ENCODE results near the gene RAP2B. TPM values are rescaled to one million over a fixed set of nuclear protein-coding genes. Genes with fewer than 3 reads are reported as not detected.
A peak's percentile ranks its signal among the peaks of the same experiment; 100 is the strongest.

Gene RAP2B
- total RNA-seq, 1 experiment from 2014 or later = 65.7 TPM

GRCh38 chr3:153161138-153161713 lies 800 bp upstream of the RAP2B start:
- peaks cover 79% of the 10 kb centered on the region for H3K36me3 Mint-ChIP-seq (ENCODE audit: insufficient read depth, unreplicated experiment)
- CTCF ChIA-PET = interaction anchor here (0.5 to 4.2 kb wide), 28 partner anchors 11 to 608 kb away, joined by 3 to 34 read pairs (median 4); no protein-coding TSS in a partner anchor
- BruUV-seq (replicated peaks) = no TSS peak
- intact Hi-C loops (cut with micrococcal nuclease; ENCODE audit: unreplicated experiment) = loop anchor here (1.0 to 5.0 kb wide), 5 partner anchors 110 to 606 kb away; no protein-coding TSS in a partner anchor
- H3K4me1 Mint-ChIP-seq (ENCODE audit: low read depth, unreplicated experiment) = peaks cover 52% of the 10 kb centered on the region
- no peak for TF ChIP-seq CTCF (IDR thresholded peaks at IDR 0.05; ENCODE audit: unreplicated experiment)
- H3K9me3 Mint-ChIP-seq (ENCODE audit: low read depth, unreplicated experiment) = no peaks in the 10 kb centered on the region
- H3K4me3 Mint-ChIP-seq (ENCODE audit: low read depth, unreplicated experiment) = peak overlapping the region; percentile 99
- H3K27me3 Mint-ChIP-seq (ENCODE audit: unreplicated experiment) = no peaks in the 10 kb centered on the region
- DNase-seq = peak; percentile 97
- H3K27ac Mint-ChIP-seq (ENCODE audit: unreplicated experiment) = peak overlapping the region; percentile 97

DNA sequence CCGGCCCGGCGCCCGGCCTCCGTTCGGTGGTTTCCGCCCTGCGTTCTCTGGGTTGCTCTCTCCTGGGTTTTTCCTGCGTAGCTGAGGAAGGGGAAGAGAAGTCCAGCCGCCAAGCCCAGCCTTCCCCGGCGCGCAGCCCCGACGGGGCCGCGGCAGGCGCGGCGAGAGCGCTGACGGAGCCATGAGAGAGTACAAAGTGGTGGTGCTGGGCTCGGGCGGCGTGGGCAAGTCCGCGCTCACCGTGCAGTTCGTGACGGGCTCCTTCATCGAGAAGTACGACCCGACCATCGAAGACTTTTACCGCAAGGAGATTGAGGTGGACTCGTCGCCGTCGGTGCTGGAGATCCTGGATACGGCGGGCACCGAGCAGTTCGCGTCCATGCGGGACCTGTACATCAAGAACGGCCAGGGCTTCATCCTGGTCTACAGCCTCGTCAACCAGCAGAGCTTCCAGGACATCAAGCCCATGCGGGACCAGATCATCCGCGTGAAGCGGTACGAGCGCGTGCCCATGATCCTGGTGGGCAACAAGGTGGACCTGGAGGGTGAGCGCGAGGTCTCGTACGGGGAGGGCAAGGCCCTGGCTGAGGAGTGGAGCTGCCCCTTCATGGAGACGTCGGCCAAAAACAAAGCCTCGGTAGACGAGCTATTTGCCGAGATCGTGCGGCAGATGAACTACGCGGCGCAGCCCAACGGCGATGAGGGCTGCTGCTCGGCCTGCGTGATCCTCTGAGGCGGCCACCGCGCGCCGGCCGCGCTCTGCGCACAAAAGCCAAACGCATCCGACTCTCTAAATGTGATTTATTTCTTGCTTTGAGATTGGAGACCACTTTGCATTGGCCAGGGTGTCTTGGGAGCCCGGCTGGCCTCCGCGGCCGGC lies 727 bp downstream of the RAP2B start:
- peak; percentile 47 for DNase-seq
- intact Hi-C loops (cut with micrococcal nuclease; ENCODE audit: unreplicated experiment) = loop anchor here (5.0 kb wide), 3 partner anchors 200 to 605 kb away; no protein-coding TSS in a partner anchor
- Mint-ChIP-seq H3K4me3 (ENCODE audit: low read depth, unreplicated experiment) (peak overlapping the region; percentile 99), H3K27me3 (ENCODE audit: unreplicated experiment) (no peaks in the 10 kb centered on the region), H3K9me3 (ENCODE audit: low read depth, unreplicated experiment) (no peaks in the 10 kb centered on the region), H3K36me3 (ENCODE audit: insufficient read depth, unreplicated experiment) (peaks cover 95% of the 10 kb centered on the region), H3K4me1 (ENCODE audit: low read depth, unreplicated experiment) (peaks cover 61% of the 10 kb centered on the region), H3K27ac (ENCODE audit: unreplicated experiment) (peak overlapping the region; percentile 97)
- CTCF ChIA-PET = interaction anchor here (0.7 to 4.2 kb wide), 5 partner anchors 12 to 160 kb away, joined by 3 to 27 read pairs (median 4); no protein-coding TSS in a partner anchor
- no TSS peak for BruUV-seq (replicated peaks)
- TF ChIP-seq CTCF (IDR thresholded peaks at IDR 0.05; ENCODE audit: unreplicated experiment) = no peak

DNA sequence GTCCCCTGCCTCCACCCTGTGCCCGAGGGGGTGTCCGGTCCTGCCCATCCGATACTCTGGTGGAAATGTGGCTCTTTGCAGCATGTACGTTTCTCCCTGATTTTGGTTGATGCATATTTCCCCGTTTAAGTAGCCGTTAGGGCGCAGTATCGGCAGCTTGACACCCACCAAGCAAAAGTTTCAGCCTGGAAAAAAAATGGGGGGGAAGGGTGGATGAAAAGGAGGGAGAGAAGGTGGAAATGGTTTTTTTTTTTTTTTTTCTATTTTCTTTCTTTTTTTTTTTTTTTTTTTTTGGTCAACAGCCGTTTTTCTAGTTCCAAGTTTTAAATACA lies 1.3 kb downstream of the RAP2B start:
- intact Hi-C loops (cut with micrococcal nuclease; ENCODE audit: unreplicated experiment) = loop anchor here (5.0 kb wide), 3 partner anchors 201 to 604 kb away; no protein-coding TSS in a partner anchor
- peak overlapping the region; percentile 99 for H3K4me3 Mint-ChIP-seq (ENCODE audit: low read depth, unreplicated experiment)
- no TSS peak for BruUV-seq (replicated peaks)
- H3K27me3 Mint-ChIP-seq (ENCODE audit: unreplicated experiment) = no peaks in the 10 kb centered on the region
- no peak for DNase-seq
- no peaks in the 10 kb centered on the region for H3K9me3 Mint-ChIP-seq (ENCODE audit: low read depth, unreplicated experiment)
- no peak for TF ChIP-seq CTCF (IDR thresholded peaks at IDR 0.05; ENCODE audit: unreplicated experiment)
- H3K36me3 Mint-ChIP-seq (ENCODE audit: insufficient read depth, unreplicated experiment) = peaks cover 96% of the 10 kb centered on the region
- peak overlapping the region; percentile 97 for H3K27ac Mint-ChIP-seq (ENCODE audit: unreplicated experiment)
- H3K4me1 Mint-ChIP-seq (ENCODE audit: low read depth, unreplicated experiment) = peaks cover 59% of the 10 kb centered on the region
- CTCF ChIA-PET = interaction anchor here (0.7 to 1.7 kb wide), 4 partner anchors 12 to 159 kb away, joined by 3 to 8 read pairs (median 4); no protein-coding TSS in a partner anchor

- peaks cover 97% of the 10 kb centered on the region for H3K36me3 Mint-ChIP-seq (ENCODE audit: insufficient read depth, unreplicated experiment)
- CTCF ChIA-PET = interaction anchor here (0.9 to 1.9 kb wide), 4 partner anchors 96 to 461 kb away, joined by 4 to 10 read pairs (median 6); no protein-coding TSS in a partner anchor
- intact Hi-C loops (cut with micrococcal nuclease; ENCODE audit: unreplicated experiment) = loop anchor here (2.0 to 5.0 kb wide), 4 partner anchors 121 to 603 kb away; no protein-coding TSS in a partner anchor
- H3K27me3 Mint-ChIP-seq (ENCODE audit: unreplicated experiment) = no peaks in the 10 kb centered on the region
- peak overlapping the region; percentile 99 for H3K4me3 Mint-ChIP-seq (ENCODE audit: low read depth, unreplicated experiment)
- DNase-seq = no peak
- H3K4me1 Mint-ChIP-seq (ENCODE audit: low read depth, unreplicated experiment) = peaks cover 54% of the 10 kb centered on the region
- no peaks in the 10 kb centered on the region for H3K9me3 Mint-ChIP-seq (ENCODE audit: low read depth, unreplicated experiment)
- TF ChIP-seq CTCF (IDR thresholded peaks at IDR 0.05; ENCODE audit: unreplicated experiment) = no peak
- peak overlapping the region; percentile 97 for H3K27ac Mint-ChIP-seq (ENCODE audit: unreplicated experiment)
- TSS peak; percentile 31 for BruUV-seq (replicated peaks)
Observed at GRCh38 chr3:153163756-153164550, 1.9 kb downstream of the RAP2B start.

All from Calu3 (cell line).